Fibroblast of pulmonary artery (primary cell): ENCODE results near the gene LGR4.
"Not testable (repeated sequence)": the region's sequence is repeated elsewhere in the genome, so short reads cannot be mapped to it uniquely, and the experiment has no call there.

Source experiments
- DNase-seq: peaks from one replicate; pipeline ENCODE4 v3.0.0-alpha.2; 2010; ENCODE audit warnings: low read depth
- H3K4me3 ChIP-seq: replicated peaks from 2 replicates; pipeline ENCODE4 v1.5.1; 2011; ENCODE audit warnings: low read depth, mild to moderate bottlenecking, control low read depth, low read length, moderate library complexity
- CTCF ChIP-seq: IDR thresholded peaks from 2 replicates; pipeline ENCODE4 v1.5.1; 2011; ENCODE audit warnings: mild to moderate bottlenecking, control low read depth, low read length, inconsistent platforms; ENCODE audit errors: missing control alignments

Gene LGR4

GRCh38 chr11:27451244-27451965 lies 21.2 kb downstream of the LGR4 start:
- H3K4me3 ChIP-seq, result no peak overlapping the region
- no peak for TF ChIP-seq CTCF
- no peak for DNase-seq

- not testable (repeated sequence) for DNase-seq
Observed at GRCh38 chr11:27448184-27448540, 24.4 kb downstream of the LGR4 start.

GRCh38 chr11:27447288-27448183 lies 25.1 kb downstream of the LGR4 start:
- peak; percentile 61 for DNase-seq
- TF ChIP-seq CTCF, result no peak
- no peak overlapping the region for H3K4me3 ChIP-seq

More at GRCh38 chr11:27448184-27448540, 24.4 kb downstream of the LGR4 start:
- not testable (repeated sequence) for H3K4me3 ChIP-seq

- no peak for TF ChIP-seq CTCF
- no peak overlapping the region for H3K4me3 ChIP-seq
Observed at GRCh38 chr11:27445625-27446024, 27.0 kb downstream of the LGR4 start.

GRCh38 chr11:27444801-27445215 lies 27.8 kb downstream of the LGR4 start:
- no peak for TF ChIP-seq CTCF
- no peak for DNase-seq

More at GRCh38 chr11:27445625-27446024, 27.0 kb downstream of the LGR4 start:
- no peak for DNase-seq

GRCh38 chr11:27443746-27444507 lies 28.7 kb downstream of the LGR4 start:
- DNase-seq, result no peak
- H3K4me3 ChIP-seq, result no peak overlapping the region
- TF ChIP-seq CTCF, result no peak

More at GRCh38 chr11:27444801-27445215, 27.8 kb downstream of the LGR4 start:
- no peak overlapping the region for H3K4me3 ChIP-seq

- H3K4me3 ChIP-seq, result no peak overlapping the region
- DNase-seq, result no peak
- no peak for TF ChIP-seq CTCF
Observed at GRCh38 chr11:27443227-27443626, 29.4 kb downstream of the LGR4 start.
